HepG2 (cell line): Measurements from ENCODE around the gene ITGB6. TPM values are rescaled to one million over a fixed set of nuclear protein-coding genes. Genes with fewer than 3 reads are reported as not detected.

Experiments
- ATAC-seq: fragments of 200-7000 bp; cut with Tn5 transposase; 3 replicates; pipeline ENCODE4 v1.9.1; 2020; ENCODE audit warnings: mild to moderate bottlenecking, moderate library complexity
- BruUV-seq: library from RNA; stranded (reverse); fragments of 400-500 nt; replicated peaks from 2 replicates; lab custom pipeline; 2021; lab: Mats Ljungman, UMichigan
- CTCF ChIA-PET: fragments of 300-600 bp; formaldehyde crosslinking; extraction: SDS; loops from one replicate; lab custom pipeline; 2021; ENCODE audit warnings: low total read pairs, inconsistent platforms, low intra/inter-chr PET ratio; lab: Yijun Ruan, JAX
- POLR2A ChIA-PET: fragments of 350-600 bp; sonication (Branson Sonifier 250); formaldehyde crosslinking; loops from one replicate; lab custom pipeline; 2020; ENCODE audit warnings: antibody characterized with exemption, inconsistent platforms; lab: Yijun Ruan, JAX
- DNase-seq: peaks from one replicate; pipeline ENCODE4 v3.0.0-alpha.2; 2015; ENCODE audit warnings: low spot score
- FAIRE-seq: peaks from 3 replicates; lab custom pipeline; 2011; peaks lifted over from hg19 to GRCh38; lab: Jason Lieb, UNC
- H2AFZ ChIP-seq: one replicate; pipeline ENCODE4 v1.6.1; 2011; ENCODE audit warnings: low read length, inconsistent platforms
- H3K27ac ChIP-seq: fragments of 300-600 bp; 3 replicates; pipeline ENCODE4 v1.8.0; 2011; ENCODE audit warnings: mixed run types, mild to moderate bottlenecking, mixed read lengths, low read length, inconsistent platforms; ENCODE audit not compliant: insufficient read depth; ENCODE audit errors: extremely low read length
- H3K27me3 ChIP-seq, 2 experiments: fragments of 200-600 bp in 1 of 2; 2 replicates in 1 of 2; 3 replicates in 1 of 2; pipeline versions ENCODE4 v1.6.0 to v1.8.0; 2011; ENCODE audit warnings: low read length in 2 of 2, mild to moderate bottlenecking in 2 of 2, moderate library complexity in 2 of 2, inconsistent platforms in 1 of 2; ENCODE audit not compliant: insufficient read depth in 2 of 2, control insufficient read depth in 1 of 2
- H3K36me3 ChIP-seq, 2 experiments: fragments of 200-600 bp in 1 of 2; replicated peaks in 1 of 2; 2 replicates in 1 of 2; 3 replicates in 1 of 2; pipeline versions ENCODE4 v1.5.1 to v1.8.0; 2011; ENCODE audit warnings: low read length in 2 of 2, inconsistent platforms in 1 of 2; ENCODE audit not compliant: insufficient read depth in 2 of 2, control insufficient read depth in 1 of 2
- H3K4me1 ChIP-seq: 2 replicates; pipeline ENCODE4 v1.5.1; 2012; ENCODE audit warnings: low read length, inconsistent platforms; ENCODE audit not compliant: insufficient read depth
- H3K4me2 ChIP-seq: 2 replicates; pipeline ENCODE4 v1.6.0; 2011; ENCODE audit warnings: low read depth, low read length, inconsistent platforms
- H3K4me3 ChIP-seq, 3 experiments: fragments of 200-600 bp in 1 of 3; sonication (generic), shearing (Covaris generic) in 1 of 3; replicated peaks in 1 of 3; 2 replicates each; pipeline ENCODE4 v1.5.1; 2011 to 2016; ENCODE audit warnings: low read length in 3 of 3, inconsistent platforms in 2 of 3, low read depth in 2 of 3, mild to moderate bottlenecking in 2 of 3, control low read depth in 1 of 3, mixed read lengths in 1 of 3; ENCODE audit not compliant: insufficient read depth in 1 of 3
- H3K79me2 ChIP-seq: one replicate; pipeline ENCODE4 v1.6.1; 2011; ENCODE audit warnings: low read length, inconsistent platforms; ENCODE audit not compliant: insufficient read depth
- H3K9ac ChIP-seq: 2 replicates; pipeline ENCODE4 v1.6.0; 2011; ENCODE audit warnings: mild to moderate bottlenecking, low read depth, low read length, inconsistent platforms; ENCODE audit not compliant: insufficient read depth
- H3K9me3 ChIP-seq: 2 replicates; pipeline ENCODE4 v1.5.1; 2012; ENCODE audit warnings: mild to moderate bottlenecking, low read length
- H4K20me1 ChIP-seq: 2 replicates; pipeline ENCODE4 v1.6.0; 2011; ENCODE audit warnings: inconsistent platforms, mild to moderate bottlenecking, low read length, moderate library complexity; ENCODE audit not compliant: insufficient read depth
- CC2D1A ChIP-seq: sonication (generic); formaldehyde crosslinking; IDR thresholded peaks from 2 replicates; pipeline ENCODE4 v1.8.1; 2023; ENCODE audit warnings: mild to moderate bottlenecking, missing genetic modification reagents
- FUBP1 ChIP-seq: sonication (generic); formaldehyde crosslinking; IDR thresholded peaks from 2 replicates; pipeline ENCODE4 v1.5.1; 2020; ENCODE audit warnings: missing genetic modification reagents, mild to moderate bottlenecking, borderline replicate concordance
- SKI ChIP-seq: fragments of 450-650 bp; IDR thresholded peaks from one replicate; pipeline ENCODE4 v1.6.1; 2018; ENCODE audit warnings: mild to moderate bottlenecking; ENCODE audit not compliant: partially characterized antibody
- SMC3 ChIP-seq: IDR thresholded peaks from 2 replicates; pipeline ENCODE4 v1.6.1; 2011; ENCODE audit warnings: low read length, improper control_type of control experiment
- STAG1 ChIP-seq: sonication (generic); formaldehyde crosslinking; IDR thresholded peaks from 2 replicates; pipeline ENCODE4 v1.4.0; 2020; ENCODE audit warnings: missing genetic modification reagents
- THAP8 ChIP-seq: sonication (generic); formaldehyde crosslinking; IDR thresholded peaks from 2 replicates; pipeline ENCODE4 v1.5.1; 2020; ENCODE audit warnings: missing genetic modification reagents, mild to moderate bottlenecking, borderline replicate concordance
- ZNF512B ChIP-seq: sonication (generic); formaldehyde crosslinking; IDR thresholded peaks from 2 replicates; pipeline ENCODE4 v1.5.1; 2020; ENCODE audit warnings: missing genetic modification reagents, mild to moderate bottlenecking, borderline replicate concordance
- ZNF629 ChIP-seq: sonication (generic); formaldehyde crosslinking; conservative IDR thresholded peaks from 2 replicates; pipeline ENCODE4 v1.5.0; 2020; ENCODE audit warnings: missing genetic modification reagents
- ZNF850 ChIP-seq: sonication (generic); formaldehyde crosslinking; conservative IDR thresholded peaks from 2 replicates; pipeline ENCODE4 v1.9.0; 2021; ENCODE audit warnings: mild to moderate bottlenecking, missing genetic modification reagents
- WGBS: methylation state at CpG from one replicate; pipeline ENCODE4 v1.1.6; 2017; ENCODE audit warnings: low lambda C conversion rate; 5-methylcytosine and 5-hydroxymethylcytosine counted together
- in situ Hi-C: cut with HindIII; loops from 2 replicates; pipeline ENCODE4 v1.10.0; 2017; ENCODE audit warnings: low pct_unique_long_range_greater_than_20kb; ENCODE audit not compliant: extremely low pct_ligation_motif_present
- intact Hi-C: fragments of 100-400 bp; cut with micrococcal nuclease; formaldehyde crosslinking; loops from one replicate; pipeline ENCODE4 v1.10.0; 2022; ENCODE audit not compliant: unreplicated experiment
- polyA plus RNA-seq, 8 experiments: library from polyadenylated mRNA; depleted of rRNA in 3 of 8; stranded (reverse) in 7 of 8; unstranded in 1 of 8; fragments of >200 nt; fragmentation: Illumina TruSeq in 4 of 8; extraction: Trizol in 4 of 8; gene quantifications; 2 replicates each; pipeline versions ENCODE4 v1.2.1 to v1.2.3, GENCODE V29; 2011 to 2016; ENCODE audit warnings: low read depth in 4 of 8, missing spikeins in 1 of 8, mixed read lengths in 1 of 8; ENCODE audit not compliant: insufficient read depth in 1 of 8
- total RNA-seq, 5 experiments: library from RNA; depleted of rRNA; stranded (reverse); fragments of >200 nt; fragmentation: Illumina TruSeq; extraction: Trizol; gene quantifications; 2 replicates each; pipeline ENCODE4 v1.2.3, GENCODE V29; 2016; ENCODE audit warnings: low read depth in 1 of 5
- TF ChIP-seq, protein P1 (sequence below): fragments of 450-650 bp; IDR thresholded peaks from 2 replicates; pipeline ENCODE4 v1.6.1; 2017

ITGB6 gene
- total and polyA plus RNA-seq, 2 of the 13 experiments (the other 11 are each of a cell fraction or from before 2014, with no cell fraction given), result not detected

- intact Hi-C loops (no loop called here), in situ Hi-C loops (no loop called here)
- DNase-seq (no peak), FAIRE-seq (no peak), ATAC-seq (no peak)
- ChIA-PET POLR2A (no interaction called here), CTCF (no interaction called here)
- H2AFZ ChIP-seq, result no peak overlapping the region
- no peaks in the 10 kb centered on the region for H3K27me3 ChIP-seq
- no peak overlapping the region for H3K4me2 ChIP-seq
- 50% methylated on average over 2 of the region's 2 CpGs for WGBS
- no peak overlapping the region for H3K4me3 ChIP-seq
- TF ChIP-seq STAG1 (no peak), ZNF850 (CRISPR knock-in tag) (no peak), SKI (no peak)
- no peaks in the 10 kb centered on the region for H3K36me3 ChIP-seq
- H3K9ac ChIP-seq, result no peak overlapping the region
- H3K27ac ChIP-seq, result no peak overlapping the region
- H3K79me2 ChIP-seq, result no peaks in the 10 kb centered on the region
- H3K9me3 ChIP-seq, result no peaks in the 10 kb centered on the region
- H4K20me1 ChIP-seq, result no peaks in the 10 kb centered on the region
- BruUV-seq, result no TSS peak
- no peaks in the 10 kb centered on the region for H3K4me1 ChIP-seq
These were observed 74.7 kb downstream of the ITGB6 start for GRCh38 chr2:160125366-160125765.

GRCh38 chr2:160124571-160124970 is 75.5 kb downstream of the ITGB6 start:
- Histone ChIP-seq H3K4me1 (no peaks in the 10 kb centered on the region), H3K27ac (no peak overlapping the region)
- TF ChIP-seq FUBP1 (CRISPR knock-in tag), result no peak
- no peak for TF ChIP-seq ZNF629 (CRISPR knock-in tag)
- TF ChIP-seq, protein P1, sequence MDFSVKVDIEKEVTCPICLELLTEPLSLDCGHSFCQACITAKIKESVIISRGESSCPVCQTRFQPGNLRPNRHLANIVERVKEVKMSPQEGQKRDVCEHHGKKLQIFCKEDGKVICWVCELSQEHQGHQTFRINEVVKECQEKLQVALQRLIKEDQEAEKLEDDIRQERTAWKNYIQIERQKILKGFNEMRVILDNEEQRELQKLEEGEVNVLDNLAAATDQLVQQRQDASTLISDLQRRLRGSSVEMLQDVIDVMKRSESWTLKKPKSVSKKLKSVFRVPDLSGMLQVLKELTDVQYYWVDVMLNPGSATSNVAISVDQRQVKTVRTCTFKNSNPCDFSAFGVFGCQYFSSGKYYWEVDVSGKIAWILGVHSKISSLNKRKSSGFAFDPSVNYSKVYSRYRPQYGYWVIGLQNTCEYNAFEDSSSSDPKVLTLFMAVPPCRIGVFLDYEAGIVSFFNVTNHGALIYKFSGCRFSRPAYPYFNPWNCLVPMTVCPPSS, result no peak
- TF ChIP-seq ZNF512B (CRISPR knock-in tag), result no peak
- no peak for TF ChIP-seq CC2D1A (CRISPR knock-in tag)
- TF ChIP-seq THAP8 (CRISPR knock-in tag), result no peak
- no peak for TF ChIP-seq SMC3
- TF ChIP-seq, all 625 proteins: peak for 0
- no peaks in the 10 kb centered on the region for H3K9me3 ChIP-seq
- no peak overlapping the region for H2AFZ ChIP-seq
- ATAC-seq (no peak), DNase-seq (no peak), FAIRE-seq (no peak)
- WGBS, result 0% methylated on average over 1 of the region's 1 CpG
- CTCF ChIA-PET, result no interaction called here
- no peak overlapping the region for H3K9ac ChIP-seq
- no peaks in the 10 kb centered on the region for H3K36me3 ChIP-seq
- BruUV-seq, result no TSS peak
- in situ Hi-C loops (no loop called here), intact Hi-C loops (no loop called here)
- H3K4me2 ChIP-seq, result no peak overlapping the region
- POLR2A ChIA-PET, result no interaction called here
- H3K27me3 ChIP-seq, result no peaks in the 10 kb centered on the region
- no peaks in the 10 kb centered on the region for H4K20me1 ChIP-seq
- no peak overlapping the region for H3K4me3 ChIP-seq
- H3K79me2 ChIP-seq, result no peaks in the 10 kb centered on the region
